Peyer's patch (tissue), 4 donors: ENCODE measurements around the gene BPGM.

Experiments
- POLR2A ChIP-seq, 2 donors: fragments of 450-650 bp; IDR thresholded peaks; one replicate each; pipeline ENCODE4 v1.5.1; 2017; ENCODE audit warnings: antibody characterized with exemption in 2 of 2, mild to moderate bottlenecking in 2 of 2, moderate library complexity in 2 of 2
- TF ChIP-seq, protein P1 (sequence below), 6 experiments: fragments of 450-650 bp in 4 of 6; fragments of 200-600 bp in 2 of 6; sonication (generic) in 1 of 6; IDR thresholded peaks; one replicate each; pipeline ENCODE4 v1.5.1; 2017 to 2019; ENCODE audit warnings: antibody characterized with exemption in 6 of 6, mild to moderate bottlenecking in 3 of 6, moderate library complexity in 1 of 6

DNA sequence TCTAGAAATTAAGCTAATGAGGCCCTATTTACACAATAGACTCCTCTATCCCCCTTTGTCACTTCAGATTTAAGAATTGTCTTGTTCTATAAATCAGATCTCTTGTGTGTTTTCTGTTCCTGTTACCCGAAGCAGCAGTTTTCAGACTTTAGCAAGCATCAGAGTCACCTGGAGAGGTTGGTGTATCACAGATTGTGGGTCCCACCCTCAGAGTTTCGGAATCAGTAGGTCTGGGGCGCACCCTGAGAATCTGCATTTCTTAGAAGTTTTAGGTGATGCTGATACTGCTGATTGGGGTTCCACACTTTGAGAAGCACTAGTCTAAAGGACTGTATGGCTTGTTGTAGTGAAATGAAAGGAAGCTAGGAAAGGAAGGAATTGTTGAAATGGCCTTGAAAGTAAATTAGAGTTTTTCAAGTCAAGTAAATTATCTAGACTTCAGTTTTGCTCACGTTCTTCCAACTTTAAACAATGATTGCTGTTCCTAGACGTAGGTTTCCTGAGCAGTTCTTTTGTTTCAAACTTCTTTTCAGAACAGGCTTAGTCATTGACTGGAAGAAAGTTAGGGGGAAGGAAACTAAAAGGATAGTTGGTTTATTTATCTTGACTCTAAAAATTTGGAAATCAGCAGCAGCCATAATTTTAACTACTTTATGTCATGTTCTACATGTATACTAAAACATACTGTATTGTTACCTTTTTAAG is 15.7 kb downstream of the BPGM start:
- TF ChIP-seq, protein P1, sequence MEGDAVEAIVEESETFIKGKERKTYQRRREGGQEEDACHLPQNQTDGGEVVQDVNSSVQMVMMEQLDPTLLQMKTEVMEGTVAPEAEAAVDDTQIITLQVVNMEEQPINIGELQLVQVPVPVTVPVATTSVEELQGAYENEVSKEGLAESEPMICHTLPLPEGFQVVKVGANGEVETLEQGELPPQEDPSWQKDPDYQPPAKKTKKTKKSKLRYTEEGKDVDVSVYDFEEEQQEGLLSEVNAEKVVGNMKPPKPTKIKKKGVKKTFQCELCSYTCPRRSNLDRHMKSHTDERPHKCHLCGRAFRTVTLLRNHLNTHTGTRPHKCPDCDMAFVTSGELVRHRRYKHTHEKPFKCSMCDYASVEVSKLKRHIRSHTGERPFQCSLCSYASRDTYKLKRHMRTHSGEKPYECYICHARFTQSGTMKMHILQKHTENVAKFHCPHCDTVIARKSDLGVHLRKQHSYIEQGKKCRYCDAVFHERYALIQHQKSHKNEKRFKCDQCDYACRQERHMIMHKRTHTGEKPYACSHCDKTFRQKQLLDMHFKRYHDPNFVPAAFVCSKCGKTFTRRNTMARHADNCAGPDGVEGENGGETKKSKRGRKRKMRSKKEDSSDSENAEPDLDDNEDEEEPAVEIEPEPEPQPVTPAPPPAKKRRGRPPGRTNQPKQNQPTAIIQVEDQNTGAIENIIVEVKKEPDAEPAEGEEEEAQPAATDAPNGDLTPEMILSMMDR (IDR thresholded peaks at IDR 0.05), result no peak
- TF ChIP-seq POLR2A (IDR thresholded peaks at IDR 0.05), result no peak
